ENCODE data around the gene FOXF2.

FOXF2 gene

DNA sequence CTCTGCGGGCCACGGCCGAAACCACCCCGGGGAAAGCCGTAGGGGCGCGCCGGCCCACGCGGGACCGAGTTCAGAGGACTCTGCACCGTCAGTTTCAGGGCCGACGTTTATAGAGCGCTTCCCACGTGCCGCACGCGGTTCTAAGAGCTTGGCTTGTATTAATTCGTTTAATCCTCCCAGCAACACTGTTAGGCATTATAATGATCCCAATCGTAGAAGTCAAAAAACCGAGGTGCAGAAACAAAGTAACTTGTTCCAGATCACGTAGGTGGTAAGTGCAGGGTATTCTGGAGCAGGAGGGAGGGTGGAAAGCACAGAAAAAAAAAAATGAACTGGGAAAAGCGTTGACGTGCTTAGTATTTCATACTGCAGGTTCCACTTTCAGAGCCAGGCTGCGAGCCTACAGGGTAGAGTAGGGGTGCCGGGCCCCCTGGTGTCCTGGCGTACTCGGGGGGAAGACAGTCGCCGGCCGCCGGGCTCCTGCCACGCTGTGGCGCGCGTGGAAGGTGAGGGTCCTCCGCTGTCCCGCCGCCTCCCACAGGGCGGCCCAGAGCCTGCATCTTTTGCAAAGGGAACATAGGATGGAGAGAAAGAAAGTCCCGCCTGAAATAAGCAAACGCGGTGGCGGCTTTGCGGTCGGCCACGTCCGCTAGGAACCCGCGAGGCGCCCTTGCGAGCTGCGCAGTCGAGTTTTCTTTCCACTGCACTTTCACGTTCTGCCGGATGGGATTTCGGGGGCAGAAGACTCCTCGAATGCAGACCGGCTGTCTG lies 10.2 kb upstream of the FOXF2 start:
- DNase-seq: peak in 1 of 2 experiments; percentile 38

- DNase-seq: no peak
Observed at GRCh38 chr6:1379788-1380147, 9.6 kb upstream of the FOXF2 start.

DNA sequence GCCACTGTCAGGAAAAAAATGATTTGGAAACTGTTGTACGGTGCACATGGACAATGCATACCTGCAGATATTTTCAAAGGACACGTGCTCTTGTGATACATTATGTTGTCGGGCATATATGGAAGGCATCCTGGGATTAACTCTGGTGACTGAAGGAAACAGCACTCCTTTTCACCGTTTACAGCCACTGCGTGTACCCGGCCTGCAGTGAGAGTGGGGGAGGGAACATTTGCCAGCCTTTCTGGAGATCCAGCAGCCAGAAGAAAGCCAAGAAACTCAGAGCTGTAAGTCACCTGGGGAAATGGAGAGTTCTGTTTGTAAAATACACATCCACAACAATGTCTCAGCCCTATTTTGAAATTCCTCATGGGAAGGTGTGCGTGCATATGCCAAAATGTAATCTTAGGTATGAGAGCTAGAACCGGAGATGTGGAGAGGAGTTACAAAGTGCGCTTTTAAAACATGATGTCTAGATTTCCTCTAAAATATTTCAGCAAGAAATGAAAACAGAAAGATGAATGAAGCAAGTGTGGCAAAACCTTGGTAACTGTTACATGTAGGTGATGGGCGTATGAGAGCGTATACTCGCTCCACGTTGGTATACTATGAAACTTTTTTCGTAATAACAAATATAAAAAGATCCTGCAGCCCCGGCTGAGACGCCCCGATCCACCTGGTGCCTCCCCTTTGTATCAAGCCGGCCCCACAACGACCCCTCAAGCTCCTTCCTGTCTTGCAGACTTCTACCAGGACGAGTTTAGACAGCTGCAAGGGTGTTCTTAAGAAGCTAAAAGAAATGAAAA lies 8.6 kb upstream of the FOXF2 start:
- no peak for DNase-seq

- DNase-seq: peak; percentile 4 to 55
Observed at GRCh38 chr6:1381481-1382330, 7.7 kb upstream of the FOXF2 start.

GRCh38 chr6:1382331-1382882 lies 7.0 kb upstream of the FOXF2 start:
- no peak for DNase-seq

DNA sequence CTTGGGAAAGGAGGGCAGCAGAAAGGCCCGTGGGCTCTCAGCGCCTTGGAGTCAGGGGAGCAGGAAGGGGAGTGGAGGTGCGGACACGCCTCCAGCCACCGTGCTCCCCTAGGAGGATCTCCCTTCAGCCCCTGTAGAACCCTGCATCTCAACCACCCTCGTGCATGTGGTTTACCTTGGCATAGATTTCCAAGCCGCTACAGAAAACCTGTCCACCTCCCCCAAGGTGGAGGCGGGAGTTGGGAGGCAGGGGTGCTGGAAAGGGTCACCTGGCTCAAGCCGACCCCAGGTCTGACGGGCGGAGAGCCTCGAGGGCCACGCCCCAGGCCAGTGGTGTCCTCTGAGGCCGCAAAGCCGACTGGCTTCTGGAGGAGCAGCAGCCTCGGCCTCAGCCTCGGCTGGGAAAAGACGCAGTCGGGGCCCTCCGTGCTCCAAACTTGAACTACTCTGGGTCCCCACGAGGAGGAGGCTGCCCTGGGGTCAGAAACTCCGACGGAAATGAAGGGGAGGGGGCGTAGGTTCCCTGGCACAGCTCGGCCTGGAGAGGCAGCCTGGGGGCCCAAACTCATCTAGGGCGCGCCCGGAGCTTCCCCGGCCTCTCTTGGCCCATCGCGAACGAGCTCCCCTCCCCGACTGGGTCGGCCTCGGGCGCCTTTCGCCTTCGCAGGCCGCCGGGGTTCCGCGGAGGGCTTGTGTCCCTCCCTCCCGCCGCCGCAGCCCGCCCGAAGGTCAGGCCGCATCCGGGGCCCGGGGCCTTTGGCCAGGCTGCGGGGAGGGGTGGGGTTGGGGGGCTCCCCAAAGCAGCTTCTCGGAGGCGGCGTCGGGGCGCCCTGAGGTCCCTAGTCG lies 6.3 kb upstream of the FOXF2 start:
- peak in 1 of 2 experiments; percentile 25 for DNase-seq

DNA sequence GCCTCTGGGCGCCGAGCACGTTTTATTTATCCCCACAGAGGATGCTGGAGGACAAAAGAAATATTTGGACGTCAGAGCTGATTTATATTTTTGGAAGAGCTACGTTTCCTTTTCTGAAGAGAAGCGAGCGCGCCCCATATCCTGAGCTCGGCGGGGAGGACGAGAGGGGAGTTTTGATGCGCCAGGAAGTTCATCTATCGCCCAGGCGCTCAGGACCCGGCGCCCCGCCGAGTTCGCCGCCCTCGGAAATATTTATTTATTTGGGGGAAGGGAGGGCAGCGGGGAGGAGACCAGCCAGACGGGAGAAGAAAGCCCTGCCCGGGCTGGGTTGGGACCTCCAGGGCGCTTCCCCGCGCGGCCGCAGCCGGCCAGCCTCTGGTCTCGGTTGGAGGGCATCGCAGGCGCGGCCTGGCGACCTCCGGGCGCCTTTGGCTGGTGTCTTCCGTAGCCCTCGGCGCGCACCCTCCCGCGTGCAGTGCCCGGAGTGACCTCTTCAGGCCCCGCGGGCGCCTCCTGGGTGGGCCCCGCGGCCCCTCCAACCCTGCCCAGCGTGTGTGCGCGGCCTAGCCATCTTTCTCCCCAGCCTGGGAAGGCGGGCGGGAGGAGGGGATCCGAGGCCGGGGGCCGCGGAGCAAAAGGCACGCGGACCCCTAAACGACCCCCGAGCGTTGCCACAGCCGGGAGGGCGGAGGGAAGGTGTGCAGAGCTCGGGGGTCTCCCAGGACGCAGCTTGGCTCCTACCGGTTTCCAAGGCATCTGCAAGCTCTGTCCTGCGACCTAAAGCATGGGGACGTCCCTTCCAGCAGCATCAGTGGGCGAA lies 5.4 kb upstream of the FOXF2 start:
- no peak for DNase-seq

DNA sequence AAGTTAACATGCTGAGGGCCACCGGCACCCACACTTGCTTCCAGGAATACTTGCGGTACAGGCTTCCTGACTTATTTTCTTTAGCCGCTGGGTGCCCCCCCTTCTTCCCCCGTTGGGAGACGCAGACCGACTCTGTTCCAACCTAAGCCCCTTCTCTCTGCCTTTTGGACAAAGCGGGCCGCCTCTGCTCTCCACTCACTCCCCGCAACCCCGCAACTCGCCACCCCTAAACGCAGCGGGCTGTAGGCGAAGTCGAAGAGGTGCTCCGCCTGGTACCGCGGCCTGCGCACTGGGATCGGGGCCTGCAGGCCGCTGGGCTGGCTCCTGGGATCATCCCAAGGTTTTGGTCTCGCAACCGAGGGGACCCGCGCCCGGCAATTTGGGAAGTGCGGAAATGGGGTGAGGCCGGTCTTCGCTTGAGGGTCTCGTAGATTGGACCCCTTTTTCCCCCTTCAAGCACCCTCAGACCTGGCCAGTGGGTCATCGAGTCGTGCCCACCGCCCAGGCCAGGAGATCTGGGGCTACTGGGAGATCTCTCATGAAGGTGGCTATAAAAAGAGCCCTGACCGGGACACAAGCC lies 4.7 kb upstream of the FOXF2 start:
- DNase-seq: no peak

- DNase-seq: no peak
Observed at GRCh38 chr6:1385129-1386037, 4.0 kb upstream of the FOXF2 start.

GRCh38 chr6:1386038-1386709 lies 3.2 kb upstream of the FOXF2 start:
- DNase-seq: no peak

GRCh38 chr6:1387538-1387875 lies 1.9 kb upstream of the FOXF2 start:
- DNase-seq: no peak

- DNase-seq: peak in 1 of 2 experiments; percentile 56
Observed at GRCh38 chr6:1387876-1388629, 1.3 kb upstream of the FOXF2 start.

GRCh38 chr6:1388630-1389368 lies 577 bp upstream of the FOXF2 start:
- no peak for DNase-seq

- peak; percentile 18 to 70 for DNase-seq
Observed at GRCh38 chr6:1390133-1390945, 963 bp downstream of the FOXF2 start.

DNA sequence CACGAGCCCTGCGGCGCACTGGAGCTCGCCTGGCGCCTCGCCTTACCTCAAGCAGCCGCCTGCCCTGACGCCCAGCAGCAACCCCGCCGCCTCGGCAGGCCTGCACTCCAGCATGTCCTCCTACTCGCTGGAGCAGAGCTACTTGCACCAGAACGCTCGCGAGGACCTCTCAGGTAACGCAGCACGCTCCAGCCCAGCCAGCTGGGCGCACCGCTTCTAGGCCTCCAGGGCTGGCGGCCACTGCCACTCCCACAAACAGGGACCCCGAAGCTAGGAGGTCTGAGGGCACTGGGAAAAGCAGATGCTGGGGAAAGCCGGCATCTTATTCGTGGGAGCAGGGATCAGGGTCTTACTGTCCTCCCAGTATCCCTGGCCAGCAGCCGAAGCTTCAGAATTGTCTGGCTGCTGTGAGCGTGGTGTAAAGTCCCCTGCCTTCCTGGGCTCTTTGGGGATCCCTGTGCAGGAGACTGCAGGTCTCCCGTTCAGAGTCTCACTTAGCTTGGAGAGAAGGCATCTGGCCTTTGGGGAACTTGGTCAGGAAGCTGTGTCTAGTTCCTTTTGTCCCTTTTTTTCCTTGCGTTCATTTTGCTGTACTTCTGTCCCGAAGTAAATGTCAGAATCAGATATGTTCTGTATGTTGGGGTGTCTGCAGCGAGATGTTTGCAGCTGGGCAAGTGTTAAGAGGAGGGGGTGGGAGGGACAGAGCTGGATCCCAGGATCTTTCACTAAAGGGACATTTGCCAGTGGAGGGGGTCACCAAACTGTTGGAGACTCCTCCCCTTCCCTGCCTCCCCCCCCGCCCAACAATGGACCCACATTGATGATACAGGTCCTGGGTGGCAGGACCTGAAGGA lies 1.8 kb downstream of the FOXF2 start:
- DNase-seq: peak in 1 of 2 experiments; percentile 49
